MM.1S (cell line): Measurements from ENCODE around the gene TSPYL6.

Experiments
- DNase-seq: peaks from one replicate; pipeline ENCODE4 v3.0.0-alpha.2; 2015
- H2AFZ ChIP-seq: fragments of 300-600 bp; sonication (generic); 2 replicates; pipeline ENCODE4 v1.6.0; 2016; ENCODE audit warnings: antibody characterized with exemption, low read length
- H3F3A ChIP-seq: fragments of 300-600 bp; sonication (generic); 2 replicates; pipeline ENCODE4 v1.6.1; 2016; ENCODE audit warnings: mild to moderate bottlenecking, antibody characterized with exemption, low read length, moderate library complexity, mixed read lengths; ENCODE audit not compliant: insufficient read depth
- H3K27ac ChIP-seq: fragments of 300-600 bp; sonication (generic); 2 replicates; pipeline ENCODE4 v1.5.1; 2016; ENCODE audit warnings: mild to moderate bottlenecking, low read length
- H3K27me3 ChIP-seq: fragments of 300-600 bp; sonication (generic); replicated peaks from 2 replicates; pipeline ENCODE4 v1.6.0; 2016; ENCODE audit warnings: low read length; ENCODE audit not compliant: insufficient read depth
- H3K36me3 ChIP-seq: fragments of 300-600 bp; sonication (generic); replicated peaks from 2 replicates; pipeline ENCODE4 v1.6.1; 2016; ENCODE audit warnings: mild to moderate bottlenecking, low read length, mixed read lengths; ENCODE audit not compliant: insufficient read depth
- H3K4me1 ChIP-seq: fragments of 300-600 bp; sonication (generic); 2 replicates; pipeline ENCODE4 v1.6.1; 2016; ENCODE audit warnings: low read length, mixed read lengths
- H3K4me2 ChIP-seq: fragments of 300-600 bp; sonication (generic); 2 replicates; pipeline ENCODE4 v1.6.0; 2016; ENCODE audit warnings: low read depth, low read length
- H3K4me3 ChIP-seq: fragments of 300-600 bp; sonication (generic); 2 replicates; pipeline ENCODE4 v1.5.1; 2016; ENCODE audit warnings: low read length, mixed read lengths
- H3K79me2 ChIP-seq: fragments of 300-600 bp; sonication (generic); 2 replicates; pipeline ENCODE4 v1.6.1; 2016; ENCODE audit warnings: mixed run types, low read length, mixed read lengths
- H3K9ac ChIP-seq: fragments of 300-600 bp; sonication (generic); 2 replicates; pipeline ENCODE4 v1.6.1; 2016; ENCODE audit warnings: low read length, mixed read lengths
- H3K9me2 ChIP-seq: fragments of 300-600 bp; sonication (generic); replicated peaks from 2 replicates; pipeline ENCODE4 v1.6.1; 2016; ENCODE audit warnings: mild to moderate bottlenecking, low read length, mixed read lengths; ENCODE audit not compliant: insufficient read depth
- H3K9me3 ChIP-seq: fragments of 300-600 bp; sonication (generic); replicated peaks from 2 replicates; pipeline ENCODE4 v1.6.1; 2016; ENCODE audit warnings: mild to moderate bottlenecking, low read length, mixed read lengths; ENCODE audit not compliant: insufficient read depth
- H4K20me1 ChIP-seq: fragments of 300-600 bp; sonication (generic); 2 replicates; pipeline ENCODE4 v1.6.1; 2016; ENCODE audit warnings: mild to moderate bottlenecking, low read length, moderate library complexity, mixed read lengths; ENCODE audit not compliant: insufficient read depth
- CTCF ChIP-seq: fragments of 300-600 bp; sonication (generic); IDR thresholded peaks from 2 replicates; pipeline ENCODE4 v1.5.1; 2016; ENCODE audit warnings: antibody characterized with exemption, low read length, mixed read lengths
- EZH2 ChIP-seq: fragments of 300-600 bp; sonication (generic); optimal IDR thresholded peaks from 2 replicates; pipeline ENCODE3; 2017; ENCODE audit warnings: low read depth, mild to moderate bottlenecking, antibody characterized with exemption, low read length, mixed read lengths
- EZH2phosphoT487 ChIP-seq: fragments of 300-600 bp; sonication (generic); IDR thresholded peaks from 2 replicates; pipeline ENCODE4 v1.6.1; 2018; ENCODE audit warnings: antibody characterized with exemption, low read length

TSPYL6 gene

GRCh38 chr2:54287532-54287931, 31.5 kb upstream of the TSPYL6 start:
- Histone ChIP-seq H3K4me3 (no peak overlapping the region), H2AFZ (no peak overlapping the region), H3K36me3 (no peaks in the 10 kb centered on the region), H3K79me2 (no peaks in the 10 kb centered on the region), H3F3A (no peaks in the 10 kb centered on the region), H3K9me2 (no peaks in the 10 kb centered on the region), H3K27ac (no peak overlapping the region), H3K9me3 (no peaks in the 10 kb centered on the region), H3K9ac (no peak overlapping the region), H3K27me3 (no peaks in the 10 kb centered on the region), H3K4me2 (no peak overlapping the region), H4K20me1 (no peaks in the 10 kb centered on the region), H3K4me1 (no peaks in the 10 kb centered on the region)
- DNase-seq: no peak
- TF ChIP-seq CTCF (no peak), EZH2phosphoT487 (no peak), EZH2 (no peak)

DNA sequence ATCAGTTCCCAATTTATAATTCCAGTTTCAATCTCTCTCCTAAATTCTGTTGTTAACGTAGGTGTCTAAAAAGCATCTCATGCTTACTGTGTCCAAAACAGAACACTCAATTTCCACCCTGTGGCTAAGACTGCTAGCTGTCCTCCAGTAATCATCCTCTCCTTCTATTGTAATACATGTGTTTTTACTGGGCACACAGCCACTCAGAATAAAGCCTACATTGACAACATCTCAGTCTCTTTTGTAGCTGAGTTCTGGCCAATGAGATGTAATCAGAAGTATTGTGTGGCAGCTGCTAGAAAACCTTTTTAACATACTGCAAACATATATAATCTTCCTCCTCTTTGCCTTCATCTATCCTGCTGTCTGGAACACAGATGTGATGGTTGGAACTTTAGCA, 29.4 kb upstream of the TSPYL6 start:
- no peak overlapping the region for H3K4me2 ChIP-seq
- no peaks in the 10 kb centered on the region for H3K9me2 ChIP-seq
- no peak overlapping the region for H2AFZ ChIP-seq
- H3K79me2 ChIP-seq: no peaks in the 10 kb centered on the region
- H4K20me1 ChIP-seq: no peaks in the 10 kb centered on the region
- DNase-seq: no peak
- TF ChIP-seq EZH2phosphoT487: no peak
- no peak overlapping the region for H3K9ac ChIP-seq
- H3K9me3 ChIP-seq: no peaks in the 10 kb centered on the region
- H3K36me3 ChIP-seq: no peaks in the 10 kb centered on the region
- no peaks in the 10 kb centered on the region for H3K4me1 ChIP-seq
- H3F3A ChIP-seq: no peaks in the 10 kb centered on the region
- H3K27ac ChIP-seq: no peak overlapping the region
- H3K4me3 ChIP-seq: no peak overlapping the region
- no peaks in the 10 kb centered on the region for H3K27me3 ChIP-seq

DNA sequence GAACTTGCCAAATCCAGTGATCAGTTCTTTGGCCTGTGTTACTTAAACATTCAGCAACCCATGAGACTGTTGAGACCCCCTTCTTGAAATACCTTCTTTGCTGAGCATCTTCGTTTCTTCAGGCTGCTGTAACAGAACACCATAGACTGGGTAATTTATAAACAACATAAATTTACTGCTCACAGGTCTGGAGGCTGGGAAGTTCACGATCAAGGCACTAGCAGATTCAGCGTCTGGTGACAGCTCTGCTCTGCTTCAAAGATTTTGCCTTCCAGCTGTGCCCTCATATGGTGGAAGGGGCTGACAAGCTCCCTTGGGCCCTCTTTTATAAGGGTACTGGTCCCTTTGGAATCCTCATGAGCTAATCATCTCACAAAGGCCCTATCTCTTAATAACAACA, 28.8 kb upstream of the TSPYL6 start:
- DNase-seq: no peak
- no peak overlapping the region for H3K4me3 ChIP-seq
- H3K79me2 ChIP-seq: no peaks in the 10 kb centered on the region

GRCh38 chr2:54279385-54279784, 23.4 kb upstream of the TSPYL6 start:
- Histone ChIP-seq H4K20me1 (no peaks in the 10 kb centered on the region), H3F3A (no peaks in the 10 kb centered on the region), H3K9me3 (no peaks in the 10 kb centered on the region), H3K4me3 (no peak overlapping the region), H3K79me2 (no peaks in the 10 kb centered on the region), H3K9me2 (no peaks in the 10 kb centered on the region), H3K27me3 (no peaks in the 10 kb centered on the region), H3K36me3 (no peaks in the 10 kb centered on the region), H3K9ac (no peak overlapping the region), H2AFZ (no peak overlapping the region), H3K4me2 (no peak overlapping the region), H3K27ac (no peak overlapping the region), H3K4me1 (no peaks in the 10 kb centered on the region)
- TF ChIP-seq EZH2 (no peak), EZH2phosphoT487 (no peak), CTCF (no peak)
- DNase-seq: no peak

More for the DNA sequence above, 28.8 kb upstream of the TSPYL6 start:
- Histone ChIP-seq H2AFZ (no peak overlapping the region), H4K20me1 (no peaks in the 10 kb centered on the region), H3K36me3 (no peaks in the 10 kb centered on the region), H3K9me2 (no peaks in the 10 kb centered on the region), H3K9ac (no peak overlapping the region), H3K9me3 (no peaks in the 10 kb centered on the region), H3K27ac (no peak overlapping the region), H3K27me3 (no peaks in the 10 kb centered on the region), H3F3A (no peaks in the 10 kb centered on the region), H3K4me1 (no peaks in the 10 kb centered on the region), H3K4me2 (no peak overlapping the region)
- no peak for TF ChIP-seq EZH2
